Measurements from ENCODE around the gene FAM43A.

The FAM43A gene

DNA sequence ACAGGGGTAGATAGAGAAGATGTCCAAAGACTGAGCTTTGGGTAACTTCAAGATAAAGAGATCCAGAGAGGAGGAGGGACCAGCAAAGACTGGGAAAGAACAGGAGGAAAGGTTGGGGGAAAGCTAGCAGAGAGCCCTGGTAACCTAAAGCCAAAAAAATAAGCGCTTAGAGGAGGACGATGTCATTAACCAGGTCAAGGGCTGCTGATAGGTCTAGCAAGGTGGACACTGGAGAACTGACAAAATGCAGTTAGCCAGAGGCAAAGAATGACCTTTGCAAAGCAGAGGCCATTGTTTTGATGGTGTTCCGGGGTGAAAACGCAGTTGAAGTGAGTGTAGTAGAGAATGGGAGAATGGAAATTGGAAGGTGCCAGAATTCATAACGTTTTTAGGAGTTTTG, 39.7 kb downstream of the FAM43A start:
- Histone ChIP-seq H3K27ac (ENCODE audit: low read depth, low read length) (no peak overlapping the region), H3K79me2 (ENCODE audit: control insufficient read depth, insufficient read depth, low read length, unreplicated experiment) (no peaks in the 10 kb centered on the region), H3K36me3 (ENCODE audit: insufficient read depth, low read length) (no peaks in the 10 kb centered on the region), H3K27me3 (ENCODE audit: insufficient read depth, low read length) (peaks cover 34% of the 10 kb centered on the region), H2AFZ (ENCODE audit: low read length, unreplicated experiment) (no peak overlapping the region), H3K4me1 (ENCODE audit: control insufficient read depth, insufficient read depth, low read length, unreplicated experiment) (no peaks in the 10 kb centered on the region), H3K4me3 (ENCODE audit: low read depth, low read length) (no peak overlapping the region)

DNA sequence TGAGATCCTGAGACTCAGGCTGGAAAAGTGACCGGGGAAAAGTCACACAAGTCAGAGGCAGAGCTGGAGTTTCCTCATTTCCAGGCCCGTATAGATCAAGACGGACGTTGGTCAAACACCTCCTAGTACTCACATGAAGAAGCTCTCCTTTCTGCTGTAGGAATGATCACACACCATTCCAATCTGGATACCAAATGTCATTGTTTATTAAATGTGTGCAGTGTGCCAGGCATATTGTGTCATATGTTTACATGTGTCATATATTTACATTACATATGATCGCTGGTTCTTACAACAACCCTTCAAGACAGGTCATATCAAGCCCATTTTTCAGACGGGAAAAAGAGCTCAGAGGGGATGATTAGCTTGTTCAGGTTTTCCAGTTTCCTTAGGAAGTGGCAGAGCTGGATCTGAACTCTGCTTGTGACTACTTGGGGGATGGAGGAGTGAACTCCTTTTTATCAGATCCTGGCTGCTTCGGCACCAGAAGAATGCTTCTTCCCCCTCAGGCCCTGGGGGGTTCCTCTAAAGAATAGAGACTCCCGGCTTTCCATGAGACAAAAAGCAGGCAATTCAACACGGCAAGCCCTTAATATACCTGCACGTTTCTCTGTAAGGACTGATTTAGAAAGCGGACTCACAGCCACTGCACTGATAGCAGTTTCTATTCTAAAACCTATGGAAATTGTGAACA, 41.9 kb downstream of the FAM43A start:
- H3K27me3 ChIP-seq (ENCODE audit: insufficient read depth, low read length) = peaks cover 40% of the 10 kb centered on the region
- H3K4me1 ChIP-seq (ENCODE audit: control insufficient read depth, insufficient read depth, low read length, unreplicated experiment) = no peaks in the 10 kb centered on the region
- no peak overlapping the region for H3K27ac ChIP-seq (ENCODE audit: low read depth, low read length)
- no peak overlapping the region for H3K4me3 ChIP-seq (ENCODE audit: low read depth, low read length)
- H3K36me3 ChIP-seq (ENCODE audit: insufficient read depth, low read length) = no peaks in the 10 kb centered on the region
- H2AFZ ChIP-seq (ENCODE audit: low read length, unreplicated experiment) = no peak overlapping the region
- H3K79me2 ChIP-seq (ENCODE audit: control insufficient read depth, insufficient read depth, low read length, unreplicated experiment) = no peaks in the 10 kb centered on the region

DNA sequence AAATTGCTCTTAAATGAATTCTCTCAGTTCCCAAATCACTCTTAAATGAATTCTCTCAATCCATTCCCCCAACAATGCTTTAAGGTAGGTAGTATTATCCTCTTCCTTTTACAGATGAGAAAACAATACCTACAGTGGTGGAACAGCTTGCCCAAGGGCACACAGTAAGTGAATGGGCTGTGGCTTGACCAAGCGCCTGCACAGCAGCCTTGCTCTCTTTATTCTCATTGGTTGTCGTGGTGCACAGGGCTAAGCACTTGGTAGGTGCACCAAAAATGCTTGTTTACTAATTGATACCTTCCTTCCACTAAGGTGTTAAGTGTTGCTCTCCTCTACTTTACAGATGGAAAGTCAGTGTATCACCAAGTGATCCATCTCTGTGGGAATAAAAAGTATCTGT, 43.3 kb downstream of the FAM43A start:
- Histone ChIP-seq H3K36me3 (ENCODE audit: insufficient read depth, low read length) (no peaks in the 10 kb centered on the region), H3K79me2 (ENCODE audit: control insufficient read depth, insufficient read depth, low read length, unreplicated experiment) (no peaks in the 10 kb centered on the region), H3K27ac (ENCODE audit: low read depth, low read length) (no peak overlapping the region), H2AFZ (ENCODE audit: low read length, unreplicated experiment) (no peak overlapping the region), H3K27me3 (ENCODE audit: insufficient read depth, low read length) (peaks cover 42% of the 10 kb centered on the region), H3K4me3 (ENCODE audit: low read depth, low read length) (no peak overlapping the region), H3K4me1 (ENCODE audit: control insufficient read depth, insufficient read depth, low read length, unreplicated experiment) (no peaks in the 10 kb centered on the region)

DNA sequence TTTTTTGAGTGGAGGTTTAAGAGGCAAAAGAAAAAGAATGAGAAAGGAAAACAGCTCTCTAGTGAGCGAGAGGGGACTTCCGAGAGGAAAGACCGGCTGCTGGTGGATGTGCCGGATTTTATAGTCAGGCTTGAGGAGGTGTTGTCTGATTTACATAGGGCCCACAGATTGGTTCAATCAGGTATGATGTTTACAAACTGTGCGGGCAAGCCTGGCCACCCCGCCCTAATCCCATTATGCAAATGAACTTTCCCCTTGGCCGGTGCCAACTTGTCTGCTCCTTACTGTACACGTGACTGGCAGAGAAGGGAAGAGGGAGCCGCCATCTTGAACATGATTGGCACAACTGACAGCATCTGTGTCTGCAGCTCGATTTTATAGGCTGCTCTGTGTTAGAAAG, 44.7 kb downstream of the FAM43A start:
- H2AFZ ChIP-seq (ENCODE audit: low read length, unreplicated experiment) = no peak overlapping the region
- no peak overlapping the region for H3K4me3 ChIP-seq (ENCODE audit: low read depth, low read length)
- H3K36me3 ChIP-seq (ENCODE audit: insufficient read depth, low read length) = no peaks in the 10 kb centered on the region
- no peak overlapping the region for H3K27ac ChIP-seq (ENCODE audit: low read depth, low read length)
- no peaks in the 10 kb centered on the region for H3K4me1 ChIP-seq (ENCODE audit: control insufficient read depth, insufficient read depth, low read length, unreplicated experiment)
- H3K79me2 ChIP-seq (ENCODE audit: control insufficient read depth, insufficient read depth, low read length, unreplicated experiment) = no peaks in the 10 kb centered on the region
- peaks cover 42% of the 10 kb centered on the region for H3K27me3 ChIP-seq (ENCODE audit: insufficient read depth, low read length)

DNA sequence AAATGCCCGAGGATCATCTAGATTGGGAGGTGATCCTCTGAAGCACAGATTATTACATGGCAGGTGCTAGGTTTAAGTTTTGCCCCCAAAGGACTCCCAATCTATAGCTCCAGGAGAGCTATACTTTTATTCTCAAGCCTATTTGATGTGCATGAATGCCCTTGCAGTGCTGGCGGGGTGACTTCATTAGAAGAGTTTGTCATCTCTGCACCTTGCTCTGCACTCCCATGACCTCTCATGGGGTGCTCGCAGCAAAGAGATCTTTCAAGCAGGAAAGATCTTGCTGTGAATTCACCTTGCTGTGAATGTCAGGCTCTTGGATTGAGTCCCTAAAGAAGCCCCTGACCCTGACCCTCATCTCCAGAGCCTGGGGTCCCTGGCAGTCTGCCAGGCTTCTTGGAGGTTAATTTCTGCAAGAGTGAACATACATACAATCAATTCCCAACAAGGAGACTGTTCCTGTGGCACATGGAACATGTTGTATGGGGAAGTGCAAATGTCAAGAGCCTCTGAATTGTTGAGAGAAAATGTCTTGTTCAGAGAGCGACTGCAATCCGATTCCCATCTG, 45.9 kb downstream of the FAM43A start:
- Histone ChIP-seq H2AFZ (ENCODE audit: low read length, unreplicated experiment) (no peak overlapping the region), H3K27ac (ENCODE audit: low read depth, low read length) (no peak overlapping the region), H3K4me1 (ENCODE audit: control insufficient read depth, insufficient read depth, low read length, unreplicated experiment) (no peaks in the 10 kb centered on the region), H3K36me3 (ENCODE audit: insufficient read depth, low read length) (no peaks in the 10 kb centered on the region), H3K4me3 (ENCODE audit: low read depth, low read length) (no peak overlapping the region), H3K27me3 (ENCODE audit: insufficient read depth, low read length) (peaks cover 51% of the 10 kb centered on the region), H3K79me2 (ENCODE audit: control insufficient read depth, insufficient read depth, low read length, unreplicated experiment) (no peaks in the 10 kb centered on the region)

DNA sequence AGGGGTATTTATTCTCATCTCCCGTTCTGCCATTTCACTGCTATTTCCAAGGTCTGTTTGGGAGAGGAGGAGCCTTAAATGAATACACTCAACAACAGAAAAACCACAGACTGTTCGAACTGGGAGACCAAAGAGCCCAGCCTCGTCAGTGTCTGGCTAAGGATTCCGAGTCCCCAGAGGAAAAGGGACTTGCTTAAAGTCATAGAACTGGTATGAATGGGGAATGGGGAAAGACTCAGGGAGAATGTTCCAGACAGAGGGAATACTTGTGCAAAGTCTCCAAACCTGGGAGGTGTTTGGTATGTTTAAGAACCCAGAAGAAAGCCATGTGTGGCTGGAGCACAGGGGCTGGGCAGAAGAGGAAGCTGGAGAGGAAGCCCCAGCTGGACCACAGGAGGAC, 46.9 kb downstream of the FAM43A start:
- Histone ChIP-seq H3K4me3 (ENCODE audit: low read depth, low read length) (no peak overlapping the region), H3K79me2 (ENCODE audit: control insufficient read depth, insufficient read depth, low read length, unreplicated experiment) (no peaks in the 10 kb centered on the region), H3K4me1 (ENCODE audit: control insufficient read depth, insufficient read depth, low read length, unreplicated experiment) (no peaks in the 10 kb centered on the region), H3K36me3 (ENCODE audit: insufficient read depth, low read length) (no peaks in the 10 kb centered on the region), H2AFZ (ENCODE audit: low read length, unreplicated experiment) (no peak overlapping the region), H3K27me3 (ENCODE audit: insufficient read depth, low read length) (peaks cover 62% of the 10 kb centered on the region), H3K27ac (ENCODE audit: low read depth, low read length) (no peak overlapping the region)

DNA sequence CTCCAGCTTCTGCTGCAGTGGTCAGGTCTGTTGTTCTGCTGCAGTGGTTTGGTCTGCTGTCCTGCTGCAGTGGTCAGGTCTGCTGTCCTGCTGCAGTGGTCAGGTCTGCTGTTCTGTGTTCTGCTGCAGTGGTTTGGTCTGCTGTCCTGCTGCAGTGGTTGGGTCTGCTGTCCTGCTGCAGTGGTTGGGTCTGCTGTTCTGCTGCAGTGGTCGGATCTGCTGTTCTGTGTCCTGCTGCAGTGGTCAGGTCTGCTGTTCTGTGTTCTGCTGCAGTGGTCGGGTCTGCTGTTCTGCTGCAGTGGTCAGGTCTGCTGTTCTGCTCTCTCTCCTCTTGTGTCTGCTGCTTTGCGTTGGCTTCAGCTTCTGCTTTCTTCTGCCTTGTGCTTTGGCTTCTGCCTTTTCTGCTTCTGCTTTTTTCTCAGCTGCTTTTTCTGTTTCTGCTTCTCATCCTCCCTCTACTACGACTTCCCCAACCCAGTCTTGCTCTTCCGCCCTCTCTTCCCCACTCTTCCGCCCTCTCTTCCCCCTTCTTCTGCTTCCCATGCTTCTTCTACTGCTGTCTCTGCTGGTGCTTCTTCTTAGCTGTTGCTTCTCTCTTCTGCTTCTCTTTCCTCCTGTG, 50.7 kb downstream of the FAM43A start:
- H3K79me2 ChIP-seq (ENCODE audit: control insufficient read depth, insufficient read depth, low read length, unreplicated experiment) = no peaks in the 10 kb centered on the region
- H2AFZ ChIP-seq (ENCODE audit: low read length, unreplicated experiment) = no peak overlapping the region
- no peaks in the 10 kb centered on the region for H3K36me3 ChIP-seq (ENCODE audit: insufficient read depth, low read length)
- peaks cover 17% of the 10 kb centered on the region for H3K4me1 ChIP-seq (ENCODE audit: control insufficient read depth, insufficient read depth, low read length, unreplicated experiment)
- H3K4me3 ChIP-seq (ENCODE audit: low read depth, low read length) = no peak overlapping the region
- H3K27me3 ChIP-seq (ENCODE audit: insufficient read depth, low read length) = peaks cover 38% of the 10 kb centered on the region
- H3K27ac ChIP-seq (ENCODE audit: low read depth, low read length) = no peak overlapping the region

DNA sequence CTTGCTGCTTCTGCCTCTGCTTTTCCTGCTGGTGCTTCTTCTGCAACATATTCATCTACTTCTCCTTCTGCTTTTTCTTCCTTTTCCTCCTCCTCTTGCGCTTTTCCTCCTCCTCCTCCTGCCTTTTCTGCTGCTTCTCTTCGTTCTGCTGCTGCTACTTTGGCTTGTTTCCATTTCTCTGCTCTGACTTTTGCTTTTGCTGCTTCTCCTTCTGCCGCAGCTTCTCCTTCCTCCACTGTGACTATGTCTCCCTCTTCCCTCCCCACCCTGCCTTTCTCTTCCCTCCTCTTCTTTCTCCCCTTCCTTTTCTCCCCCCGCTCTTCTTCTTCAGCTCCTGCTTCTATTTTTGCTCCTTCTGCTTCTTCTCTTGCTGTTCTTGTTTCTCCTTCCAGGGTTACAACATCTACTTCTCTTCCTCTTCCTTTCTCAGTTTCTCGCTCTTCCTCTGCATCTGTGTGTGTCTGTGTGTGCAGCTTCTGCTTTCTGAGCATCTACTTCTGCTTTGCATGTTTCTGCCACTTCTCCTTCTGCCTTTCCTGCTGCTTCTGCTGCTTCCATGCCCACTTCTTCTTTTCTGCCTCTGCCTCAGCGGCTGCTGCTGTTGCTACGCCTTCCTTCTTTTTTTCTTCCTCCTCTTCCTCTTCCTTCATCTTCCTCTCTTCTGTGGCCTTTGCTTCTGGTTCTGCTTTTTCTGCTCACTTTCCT, 51.4 kb downstream of the FAM43A start:
- peaks cover 31% of the 10 kb centered on the region for H3K27me3 ChIP-seq (ENCODE audit: insufficient read depth, low read length)
- no peaks in the 10 kb centered on the region for H3K36me3 ChIP-seq (ENCODE audit: insufficient read depth, low read length)
- no peak overlapping the region for H3K4me3 ChIP-seq (ENCODE audit: low read depth, low read length)
- no peak overlapping the region for H2AFZ ChIP-seq (ENCODE audit: low read length, unreplicated experiment)
- no peak overlapping the region for H3K27ac ChIP-seq (ENCODE audit: low read depth, low read length)
- no peaks in the 10 kb centered on the region for H3K79me2 ChIP-seq (ENCODE audit: control insufficient read depth, insufficient read depth, low read length, unreplicated experiment)
- peaks cover 18% of the 10 kb centered on the region for H3K4me1 ChIP-seq (ENCODE audit: control insufficient read depth, insufficient read depth, low read length, unreplicated experiment)
